HepG2 (cell line): ENCODE results near the gene KCNIP3. TPM values are rescaled to one million over a fixed set of nuclear protein-coding genes. Genes with fewer than 3 reads are reported as not detected.

Source experiments
- AHR ChIP-seq: IDR thresholded peaks from 2 replicates; pipeline ENCODE4 v1.6.1; 2018; ENCODE audit warnings: missing genetic modification reagents, missing compliant biosample characterization
- SMC3 ChIP-seq: IDR thresholded peaks from 2 replicates; pipeline ENCODE4 v1.6.1; 2011; ENCODE audit warnings: low read length, improper control_type of control experiment
- ZNF292 ChIP-seq: sonication (generic); formaldehyde crosslinking; IDR thresholded peaks from 2 replicates; pipeline ENCODE4 v1.8.1; 2022; ENCODE audit warnings: mild to moderate bottlenecking, low read depth, missing genetic modification reagents, borderline replicate concordance
- polyA plus RNA-seq, 8 experiments: library from polyadenylated mRNA; depleted of rRNA in 3 of 8; stranded (reverse) in 7 of 8; unstranded in 1 of 8; fragments of >200 nt; fragmentation: Illumina TruSeq in 4 of 8; extraction: Trizol in 4 of 8; gene quantifications; 2 replicates each; pipeline versions ENCODE4 v1.2.1 to v1.2.3, GENCODE V29; 2011 to 2016; ENCODE audit warnings: low read depth in 4 of 8, missing spikeins in 1 of 8, mixed read lengths in 1 of 8; ENCODE audit not compliant: insufficient read depth in 1 of 8
- total RNA-seq, 5 experiments: library from RNA; depleted of rRNA; stranded (reverse); fragments of >200 nt; fragmentation: Illumina TruSeq; extraction: Trizol; gene quantifications; 2 replicates each; pipeline ENCODE4 v1.2.3, GENCODE V29; 2016; ENCODE audit warnings: low read depth in 1 of 5
- TF ChIP-seq, protein P1 (sequence below): sonication (generic); formaldehyde crosslinking; IDR thresholded peaks from 2 replicates; pipeline ENCODE4 v1.9.0; 2021; ENCODE audit warnings: mild to moderate bottlenecking, missing genetic modification reagents
- TF ChIP-seq, protein P2 (sequence below): sonication (generic); formaldehyde crosslinking; IDR thresholded peaks from 2 replicates; pipeline ENCODE4 v1.4.0; 2020; ENCODE audit warnings: missing genetic modification reagents
- TF ChIP-seq, protein P3 (sequence below): sonication (generic); formaldehyde crosslinking; IDR thresholded peaks from 2 replicates; pipeline ENCODE4 v1.4.0; 2020; ENCODE audit warnings: missing genetic modification reagents

KCNIP3 gene
- total and polyA plus RNA-seq, 2 of the 13 experiments (the other 11 are each of a cell fraction or from before 2014, with no cell fraction given), result not detected

DNA sequence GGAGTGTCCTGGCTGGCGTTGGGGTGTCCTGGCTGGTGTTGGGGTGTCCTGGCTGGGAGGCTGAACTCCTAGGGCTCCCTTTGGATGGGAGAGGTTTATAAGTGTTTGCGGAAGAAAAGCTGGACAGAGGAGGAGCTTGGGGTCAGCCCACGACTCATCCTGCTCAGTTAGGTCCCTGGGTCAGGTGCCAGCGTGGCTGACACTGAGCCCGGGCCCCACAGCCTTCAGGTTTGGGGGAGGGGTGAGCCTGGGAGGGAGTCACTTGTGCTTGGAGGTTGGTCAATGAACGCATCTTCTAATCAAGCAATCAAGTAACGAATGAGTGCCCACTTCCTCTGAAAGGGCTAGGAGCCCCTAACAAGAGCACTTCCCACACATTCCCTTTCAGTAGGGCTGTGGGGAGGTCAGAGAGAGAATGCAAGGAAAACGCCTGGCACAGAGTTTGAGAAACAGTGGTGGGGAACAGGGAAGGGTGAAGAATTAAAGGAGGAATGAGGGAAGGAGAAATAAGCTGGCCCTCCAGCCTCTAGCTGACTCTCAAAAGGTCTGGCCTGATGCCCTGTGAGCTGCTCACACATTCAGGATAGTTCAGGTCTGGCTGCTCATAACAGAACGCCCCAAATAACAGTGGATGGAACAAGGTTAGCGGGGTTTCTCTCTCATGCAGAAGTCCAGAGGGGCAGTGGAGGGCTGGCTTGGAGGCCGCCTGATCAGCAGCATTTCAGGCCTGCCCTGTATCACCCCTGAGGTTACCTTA is 670 bp downstream of the KCNIP3 start (continued):
- TF ChIP-seq, protein P1, sequence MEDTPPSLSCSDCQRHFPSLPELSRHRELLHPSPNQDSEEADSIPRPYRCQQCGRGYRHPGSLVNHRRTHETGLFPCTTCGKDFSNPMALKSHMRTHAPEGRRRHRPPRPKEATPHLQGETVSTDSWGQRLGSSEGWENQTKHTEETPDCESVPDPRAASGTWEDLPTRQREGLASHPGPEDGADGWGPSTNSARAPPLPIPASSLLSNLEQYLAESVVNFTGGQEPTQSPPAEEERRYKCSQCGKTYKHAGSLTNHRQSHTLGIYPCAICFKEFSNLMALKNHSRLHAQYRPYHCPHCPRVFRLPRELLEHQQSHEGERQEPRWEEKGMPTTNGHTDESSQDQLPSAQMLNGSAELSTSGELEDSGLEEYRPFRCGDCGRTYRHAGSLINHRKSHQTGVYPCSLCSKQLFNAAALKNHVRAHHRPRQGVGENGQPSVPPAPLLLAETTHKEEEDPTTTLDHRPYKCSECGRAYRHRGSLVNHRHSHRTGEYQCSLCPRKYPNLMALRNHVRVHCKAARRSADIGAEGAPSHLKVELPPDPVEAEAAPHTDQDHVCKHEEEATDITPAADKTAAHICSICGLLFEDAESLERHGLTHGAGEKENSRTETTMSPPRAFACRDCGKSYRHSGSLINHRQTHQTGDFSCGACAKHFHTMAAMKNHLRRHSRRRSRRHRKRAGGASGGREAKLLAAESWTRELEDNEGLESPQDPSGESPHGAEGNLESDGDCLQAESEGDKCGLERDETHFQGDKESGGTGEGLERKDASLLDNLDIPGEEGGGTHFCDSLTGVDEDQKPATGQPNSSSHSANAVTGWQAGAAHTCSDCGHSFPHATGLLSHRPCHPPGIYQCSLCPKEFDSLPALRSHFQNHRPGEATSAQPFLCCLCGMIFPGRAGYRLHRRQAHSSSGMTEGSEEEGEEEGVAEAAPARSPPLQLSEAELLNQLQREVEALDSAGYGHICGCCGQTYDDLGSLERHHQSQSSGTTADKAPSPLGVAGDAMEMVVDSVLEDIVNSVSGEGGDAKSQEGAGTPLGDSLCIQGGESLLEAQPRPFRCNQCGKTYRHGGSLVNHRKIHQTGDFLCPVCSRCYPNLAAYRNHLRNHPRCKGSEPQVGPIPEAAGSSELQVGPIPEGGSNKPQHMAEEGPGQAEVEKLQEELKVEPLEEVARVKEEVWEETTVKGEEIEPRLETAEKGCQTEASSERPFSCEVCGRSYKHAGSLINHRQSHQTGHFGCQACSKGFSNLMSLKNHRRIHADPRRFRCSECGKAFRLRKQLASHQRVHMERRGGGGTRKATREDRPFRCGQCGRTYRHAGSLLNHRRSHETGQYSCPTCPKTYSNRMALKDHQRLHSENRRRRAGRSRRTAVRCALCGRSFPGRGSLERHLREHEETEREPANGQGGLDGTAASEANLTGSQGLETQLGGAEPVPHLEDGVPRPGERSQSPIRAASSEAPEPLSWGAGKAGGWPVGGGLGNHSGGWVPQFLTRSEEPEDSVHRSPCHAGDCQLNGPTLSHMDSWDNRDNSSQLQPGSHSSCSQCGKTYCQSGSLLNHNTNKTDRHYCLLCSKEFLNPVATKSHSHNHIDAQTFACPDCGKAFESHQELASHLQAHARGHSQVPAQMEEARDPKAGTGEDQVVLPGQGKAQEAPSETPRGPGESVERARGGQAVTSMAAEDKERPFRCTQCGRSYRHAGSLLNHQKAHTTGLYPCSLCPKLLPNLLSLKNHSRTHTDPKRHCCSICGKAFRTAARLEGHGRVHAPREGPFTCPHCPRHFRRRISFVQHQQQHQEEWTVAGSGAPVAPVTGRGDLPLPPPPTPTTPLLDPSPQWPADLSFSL (CRISPR knock-in tag), result no peak
- TF ChIP-seq AHR (CRISPR knock-in tag) (no peak), SMC3 (no peak), ZNF292 (CRISPR knock-in tag) (no peak)
- TF ChIP-seq, protein P2, sequence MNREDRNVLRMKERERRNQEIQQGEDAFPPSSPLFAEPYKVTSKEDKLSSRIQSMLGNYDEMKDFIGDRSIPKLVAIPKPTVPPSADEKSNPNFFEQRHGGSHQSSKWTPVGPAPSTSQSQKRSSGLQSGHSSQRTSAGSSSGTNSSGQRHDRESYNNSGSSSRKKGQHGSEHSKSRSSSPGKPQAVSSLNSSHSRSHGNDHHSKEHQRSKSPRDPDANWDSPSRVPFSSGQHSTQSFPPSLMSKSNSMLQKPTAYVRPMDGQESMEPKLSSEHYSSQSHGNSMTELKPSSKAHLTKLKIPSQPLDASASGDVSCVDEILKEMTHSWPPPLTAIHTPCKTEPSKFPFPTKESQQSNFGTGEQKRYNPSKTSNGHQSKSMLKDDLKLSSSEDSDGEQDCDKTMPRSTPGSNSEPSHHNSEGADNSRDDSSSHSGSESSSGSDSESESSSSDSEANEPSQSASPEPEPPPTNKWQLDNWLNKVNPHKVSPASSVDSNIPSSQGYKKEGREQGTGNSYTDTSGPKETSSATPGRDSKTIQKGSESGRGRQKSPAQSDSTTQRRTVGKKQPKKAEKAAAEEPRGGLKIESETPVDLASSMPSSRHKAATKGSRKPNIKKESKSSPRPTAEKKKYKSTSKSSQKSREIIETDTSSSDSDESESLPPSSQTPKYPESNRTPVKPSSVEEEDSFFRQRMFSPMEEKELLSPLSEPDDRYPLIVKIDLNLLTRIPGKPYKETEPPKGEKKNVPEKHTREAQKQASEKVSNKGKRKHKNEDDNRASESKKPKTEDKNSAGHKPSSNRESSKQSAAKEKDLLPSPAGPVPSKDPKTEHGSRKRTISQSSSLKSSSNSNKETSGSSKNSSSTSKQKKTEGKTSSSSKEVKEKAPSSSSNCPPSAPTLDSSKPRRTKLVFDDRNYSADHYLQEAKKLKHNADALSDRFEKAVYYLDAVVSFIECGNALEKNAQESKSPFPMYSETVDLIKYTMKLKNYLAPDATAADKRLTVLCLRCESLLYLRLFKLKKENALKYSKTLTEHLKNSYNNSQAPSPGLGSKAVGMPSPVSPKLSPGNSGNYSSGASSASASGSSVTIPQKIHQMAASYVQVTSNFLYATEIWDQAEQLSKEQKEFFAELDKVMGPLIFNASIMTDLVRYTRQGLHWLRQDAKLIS, result no peak
- TF ChIP-seq, protein P3, sequence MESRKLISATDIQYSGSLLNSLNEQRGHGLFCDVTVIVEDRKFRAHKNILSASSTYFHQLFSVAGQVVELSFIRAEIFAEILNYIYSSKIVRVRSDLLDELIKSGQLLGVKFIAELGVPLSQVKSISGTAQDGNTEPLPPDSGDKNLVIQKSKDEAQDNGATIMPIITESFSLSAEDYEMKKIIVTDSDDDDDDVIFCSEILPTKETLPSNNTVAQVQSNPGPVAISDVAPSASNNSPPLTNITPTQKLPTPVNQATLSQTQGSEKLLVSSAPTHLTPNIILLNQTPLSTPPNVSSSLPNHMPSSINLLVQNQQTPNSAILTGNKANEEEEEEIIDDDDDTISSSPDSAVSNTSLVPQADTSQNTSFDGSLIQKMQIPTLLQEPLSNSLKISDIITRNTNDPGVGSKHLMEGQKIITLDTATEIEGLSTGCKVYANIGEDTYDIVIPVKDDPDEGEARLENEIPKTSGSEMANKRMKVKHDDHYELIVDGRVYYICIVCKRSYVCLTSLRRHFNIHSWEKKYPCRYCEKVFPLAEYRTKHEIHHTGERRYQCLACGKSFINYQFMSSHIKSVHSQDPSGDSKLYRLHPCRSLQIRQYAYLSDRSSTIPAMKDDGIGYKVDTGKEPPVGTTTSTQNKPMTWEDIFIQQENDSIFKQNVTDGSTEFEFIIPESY (CRISPR knock-in tag), result no peak
